ENCODE data around the gene PHACTR4. TPM values are rescaled to one million over a fixed set of nuclear protein-coding genes. Genes with fewer than 3 reads are reported as not detected.
"Not testable (repeated sequence)": the region's sequence is repeated elsewhere in the genome, so short reads cannot be mapped to it uniquely, and the experiment has no call there.

PHACTR4 gene
- total and polyA plus RNA-seq, 2 of the 4 experiments (the other 2 are of a cell fraction) = 7.5 to 15.0 TPM

- Histone ChIP-seq H2AFZ (replicated peaks; ENCODE audit: low read length, poor library complexity) (no peak overlapping the region), H3K14ac (replicated peaks; ENCODE audit: low read depth, low read length) (no peak overlapping the region), H3K79me1 (ENCODE audit: low read depth in 1 of 2, low read length in 2 of 2) (peaks cover 19 to 48% of the 10 kb centered on the region in 2 experiments), H2AK9ac (replicated peaks; ENCODE audit: low read depth, low read length, poor library complexity) (no peak overlapping the region), H3K9me1 (ENCODE audit: insufficient read depth, low read length) (peaks cover 3% of the 10 kb centered on the region; the same call in 1 of the 2 replicates), H4K91ac (ENCODE audit: insufficient read depth, low read depth, low read length) (no peak overlapping the region), H3K4me3 (ENCODE audit: insufficient read depth, low read depth, low read length) (no peak overlapping the region), H3K9me3 (ENCODE audit: control insufficient read depth, insufficient read depth, low read length) (no peaks in the 10 kb centered on the region), H3K27me3 (ENCODE audit: control insufficient read depth, insufficient read depth, low read length) (no peaks in the 10 kb centered on the region), H3K4me1 (ENCODE audit: control insufficient read depth, insufficient read depth, low read length) (no peaks in the 10 kb centered on the region), H4K8ac (ENCODE audit: low read depth in 2 of 2, low read length in 2 of 2) (no peak overlapping the region), H3K4me2 (ENCODE audit: low read depth, low read length) (no peak overlapping the region), H4K5ac (ENCODE audit: low read depth, low read length) (no peak overlapping the region), H2BK5ac (ENCODE audit: low read depth, low read length, poor library complexity, severe bottlenecking) (no peak overlapping the region), H3K9ac (ENCODE audit: low read depth, low read length) (no peak overlapping the region), H3K18ac (ENCODE audit: low read depth, low read length) (no peak overlapping the region), H2BK120ac (ENCODE audit: low read depth, low read length) (no peak overlapping the region), H3K27ac (ENCODE audit: insufficient read depth, low read length) (no peak overlapping the region), H2AK5ac (ENCODE audit: low read depth, low read length) (no peak overlapping the region), H3K4ac (ENCODE audit: low read depth, low read length) (no peak overlapping the region), H3K23ac (ENCODE audit: low read depth, low read length) (no peak overlapping the region), H4K20me1 (ENCODE audit: insufficient read depth, low read length) (no peaks in the 10 kb centered on the region), H3K56ac (ENCODE audit: extremely low read depth, insufficient read depth, low read length) (no peak overlapping the region), H3K36me3 (ENCODE audit: control insufficient read depth, insufficient read depth, low read length) (no peaks in the 10 kb centered on the region), H2BK15ac (ENCODE audit: low read depth, low read length) (no peak overlapping the region), H2BK20ac (ENCODE audit: low read depth, low read length) (no peak overlapping the region)
- TF ChIP-seq CTCF (conservative IDR thresholded peaks at IDR 0.05; ENCODE audit: low read depth, low read length) (no peak), RCOR1 (IDR thresholded peaks at IDR 0.05; ENCODE audit: insufficient replicate concordance, low read length) (no peak), RAD21 (IDR thresholded peaks at IDR 0.05; ENCODE audit: low read length) (no peak), CEBPB (IDR thresholded peaks at IDR 0.05; ENCODE audit: low read depth, low read length) (no peak), MAFK (IDR thresholded peaks at IDR 0.05; ENCODE audit: low read depth, low read length) (no peak), NFE2L2 (IDR thresholded peaks at IDR 0.05; ENCODE audit: low read depth, low read length) (no peak)
- no TSS peak for BruUV-seq (replicated peaks)
- dilution Hi-C loops (cut with HindIII; ENCODE audit: low sequenced_read_pairs, unreplicated experiment) (no loop called here), intact Hi-C loops (cut with micrococcal nuclease) (no loop called here), in situ Hi-C loops (cut with MboI; ENCODE audit: low sequenced_read_pairs) (no loop called here)
- CTCF ChIA-PET = no interaction called here
- no peak for ATAC-seq (ENCODE audit: low read depth)
- no peak for DNase-seq
- POLR2A ChIA-PET (ENCODE audit: unreplicated experiment) = no interaction called here
- WGBS, 2 experiments (ENCODE audit: extremely low coverage in 2 of 2, insufficient read length in 1 of 2) = no CpG with 5 or more reads among the region's 4 CpGs
These were observed 78.1 kb downstream of the PHACTR4 start for GRCh38 chr1:28447679-28448078.

- H4K8ac ChIP-seq (ENCODE audit: low read depth in 2 of 2, low read length in 2 of 2); intact Hi-C loops (cut with micrococcal nuclease); H3K27ac ChIP-seq (ENCODE audit: insufficient read depth, low read length); H3K18ac ChIP-seq (ENCODE audit: low read depth, low read length); H4K5ac ChIP-seq (ENCODE audit: low read depth, low read length); H3K4me3 ChIP-seq (ENCODE audit: insufficient read depth, low read depth, low read length); H3K4me1 ChIP-seq (ENCODE audit: control insufficient read depth, insufficient read depth, low read length); DNase-seq; H2AK9ac ChIP-seq (replicated peaks; ENCODE audit: low read depth, low read length, poor library complexity); H3K23ac ChIP-seq (ENCODE audit: low read depth, low read length); H3K4ac ChIP-seq (ENCODE audit: low read depth, low read length); ATAC-seq (ENCODE audit: low read depth); H4K20me1 ChIP-seq (ENCODE audit: insufficient read depth, low read length); H3K9me1 ChIP-seq (ENCODE audit: insufficient read depth, low read length); H3K36me3 ChIP-seq (ENCODE audit: control insufficient read depth, insufficient read depth, low read length); H3K27me3 ChIP-seq (ENCODE audit: control insufficient read depth, insufficient read depth, low read length); H2BK20ac ChIP-seq (ENCODE audit: low read depth, low read length); H3K4me2 ChIP-seq (ENCODE audit: low read depth, low read length); dilution Hi-C loops (cut with HindIII; ENCODE audit: low sequenced_read_pairs, unreplicated experiment); in situ Hi-C loops (cut with MboI; ENCODE audit: low sequenced_read_pairs); H2AFZ ChIP-seq (replicated peaks; ENCODE audit: low read length, poor library complexity); BruUV-seq (replicated peaks); H3K9me3 ChIP-seq (ENCODE audit: control insufficient read depth, insufficient read depth, low read length); POLR2A ChIA-PET (ENCODE audit: unreplicated experiment); H2BK5ac ChIP-seq (ENCODE audit: low read depth, low read length, poor library complexity, severe bottlenecking); H2BK120ac ChIP-seq (ENCODE audit: low read depth, low read length); H3K14ac ChIP-seq (replicated peaks; ENCODE audit: low read depth, low read length); CTCF ChIA-PET; H4K91ac ChIP-seq (ENCODE audit: insufficient read depth, low read depth, low read length); H2AK5ac ChIP-seq (ENCODE audit: low read depth, low read length); H3K9ac ChIP-seq (ENCODE audit: low read depth, low read length); H2BK15ac ChIP-seq (ENCODE audit: low read depth, low read length); H3K56ac ChIP-seq (ENCODE audit: extremely low read depth, insufficient read depth, low read length): not testable (repeated sequence)
- H3K79me1 ChIP-seq (ENCODE audit: low read depth in 1 of 2, low read length in 2 of 2) = peaks cover 21 to 45% of the 10 kb centered on the region in 2 experiments
- WGBS, 2 experiments (ENCODE audit: extremely low coverage in 2 of 2, insufficient read length in 1 of 2) = 100% methylated on average over 2 of the region's 8 CpGs; no CpG with 5 or more reads in 1 of the 2 experiments
These were observed 78.6 kb downstream of the PHACTR4 start for GRCh38 chr1:28448094-28448611.
